ENCODE data around the gene TRNP1.
"Not testable (repeated sequence)": the region's sequence is repeated elsewhere in the genome, so short reads cannot be mapped to it uniquely, and the experiment has no call there.

The TRNP1 gene

GRCh38 chr1:26972821-26973220 lies 20.7 kb upstream of the TRNP1 start:
- DNase-seq (ENCODE audit: low read depth in 2 of 2) = no peak

GRCh38 chr1:26976621-26977510 lies 16.6 kb upstream of the TRNP1 start:
- DNase-seq (ENCODE audit: low read depth in 2 of 2) = no peak

- no peak for DNase-seq (ENCODE audit: low read depth in 2 of 2)
Measured at GRCh38 chr1:26978901-26979300, 14.6 kb upstream of the TRNP1 start.

- DNase-seq (ENCODE audit: low read depth in 2 of 2) = no peak
Measured at GRCh38 chr1:26981146-26981846, 12.2 kb upstream of the TRNP1 start.

GRCh38 chr1:26983863-26984262 lies 9.6 kb upstream of the TRNP1 start:
- DNase-seq (ENCODE audit: low read depth in 2 of 2) = no peak

GRCh38 chr1:26984291-26984690 lies 9.2 kb upstream of the TRNP1 start:
- DNase-seq (ENCODE audit: low read depth in 2 of 2) = no peak

- no peak for DNase-seq (ENCODE audit: low read depth in 2 of 2)
Measured at GRCh38 chr1:26986658-26987057, 6.8 kb upstream of the TRNP1 start.

- not testable (repeated sequence) for DNase-seq (ENCODE audit: low read depth in 2 of 2)
Measured at GRCh38 chr1:26989403-26990109, 3.9 kb upstream of the TRNP1 start.

- no peak for DNase-seq (ENCODE audit: low read depth in 2 of 2)
Measured at GRCh38 chr1:26991310-26992116, 2.0 kb upstream of the TRNP1 start.

- DNase-seq (ENCODE audit: low read depth in 2 of 2) = no peak
Measured at GRCh38 chr1:26994020-26994786, 711 bp downstream of the TRNP1 start.

GRCh38 chr1:26994787-26995517 lies 1.5 kb downstream of the TRNP1 start:
- DNase-seq (ENCODE audit: low read depth in 2 of 2) = no peak

GRCh38 chr1:26996024-26996423 lies 2.5 kb downstream of the TRNP1 start:
- DNase-seq (ENCODE audit: low read depth in 2 of 2) = no peak

GRCh38 chr1:26996665-26997064 lies 3.2 kb downstream of the TRNP1 start:
- no peak for DNase-seq (ENCODE audit: low read depth in 2 of 2)

- DNase-seq (ENCODE audit: low read depth in 2 of 2) = no peak
Measured at GRCh38 chr1:26998429-26999300, 5.2 kb downstream of the TRNP1 start.

GRCh38 chr1:26999440-26999987 lies 6.0 kb downstream of the TRNP1 start:
- no peak for DNase-seq (ENCODE audit: low read depth in 2 of 2)

- no peak for DNase-seq (ENCODE audit: low read depth in 2 of 2)
Measured at GRCh38 chr1:27000090-27000816, 6.8 kb downstream of the TRNP1 start.

- no peak for DNase-seq (ENCODE audit: low read depth in 2 of 2)
Measured at GRCh38 chr1:27000817-27001460, 7.4 kb downstream of the TRNP1 start.

All from activated CD4-positive, alpha-beta T cell treated with anti-CD3 and anti-CD28 coated beads for 24 hours (primary cell).